IMR-90 (cell line): Measurements from ENCODE around the gene EPN1. TPM values are rescaled to one million over a fixed set of nuclear protein-coding genes. Genes with fewer than 3 reads are reported as not detected.

Experiments used
- ATAC-seq: fragments of 200-7000 bp; cut with Tn5 transposase; 2 replicates; pipeline ENCODE4 v1.9.1; 2020; ENCODE audit warnings: low read depth, mild to moderate bottlenecking, moderate library complexity
- BruUV-seq: library from RNA; stranded (reverse); fragments of 400-500 nt; replicated peaks from 2 replicates; lab custom pipeline; 2021; lab: Mats Ljungman, UMichigan
- CTCF ChIA-PET: fragments of 300-600 bp; formaldehyde crosslinking; extraction: SDS; loops from one replicate; lab custom pipeline; 2021; ENCODE audit warnings: antibody characterized with exemption; lab: Yijun Ruan, JAX
- POLR2A ChIA-PET: fragments of 300-600 bp; sonication (Branson Sonifier 250); formaldehyde crosslinking; loops from one replicate; lab custom pipeline; 2022; ENCODE audit warnings: antibody characterized with exemption; ENCODE audit not compliant: unreplicated experiment; lab: Charles Lee
- DNase-seq: peaks from one replicate; pipeline ENCODE4 v3.0.0; 2013
- H2AFZ ChIP-seq: replicated peaks from 2 replicates; pipeline ENCODE3; 2013; ENCODE audit warnings: low read length, mild to moderate bottlenecking; ENCODE audit not compliant: poor library complexity
- H2AK5ac ChIP-seq: 2 replicates; pipeline ENCODE4 v1.6.1; 2013; ENCODE audit warnings: low read depth, low read length, inconsistent platforms
- H2AK9ac ChIP-seq: replicated peaks from 2 replicates; pipeline ENCODE3; 2013; ENCODE audit warnings: mild to moderate bottlenecking, low read depth, low read length, moderate library complexity; ENCODE audit not compliant: poor library complexity
- H2BK120ac ChIP-seq: 2 replicates; pipeline ENCODE4 v1.6.1; 2013; ENCODE audit warnings: low read depth, low read length, inconsistent platforms
- H2BK15ac ChIP-seq: 3 replicates; pipeline ENCODE4 v1.6.1; 2013; ENCODE audit warnings: low read depth, low read length, inconsistent platforms
- H2BK20ac ChIP-seq: 2 replicates; pipeline ENCODE4 v1.6.1; 2013; ENCODE audit warnings: low read depth, mild to moderate bottlenecking, inconsistent platforms, low read length, moderate library complexity
- H2BK5ac ChIP-seq: 2 replicates; pipeline ENCODE4 v1.6.1; 2013; ENCODE audit warnings: mild to moderate bottlenecking, low read depth, low read length, inconsistent platforms; ENCODE audit not compliant: poor library complexity, severe bottlenecking
- H3K14ac ChIP-seq: replicated peaks from 2 replicates; pipeline ENCODE4 v1.6.1; 2013; ENCODE audit warnings: low read depth, low read length, inconsistent platforms
- H3K18ac ChIP-seq: 2 replicates; pipeline ENCODE4 v1.6.1; 2013; ENCODE audit warnings: low read depth, low read length, control low read depth
- H3K23ac ChIP-seq: 2 replicates; pipeline ENCODE4 v1.6.1; 2013; ENCODE audit warnings: low read depth, low read length, inconsistent platforms
- H3K27ac ChIP-seq: 2 replicates; pipeline ENCODE4 v1.5.1; 2013; ENCODE audit warnings: mild to moderate bottlenecking, control low read depth, low read length; ENCODE audit not compliant: insufficient read depth
- H3K27me3 ChIP-seq: 2 replicates; pipeline ENCODE4 v1.6.1; 2013; ENCODE audit warnings: low read length; ENCODE audit not compliant: control insufficient read depth, insufficient read depth
- H3K36me3 ChIP-seq: 2 replicates; pipeline ENCODE4 v1.6.1; 2013; ENCODE audit warnings: low read length, mixed read lengths; ENCODE audit not compliant: control insufficient read depth, insufficient read depth
- H3K4ac ChIP-seq: 2 replicates; pipeline ENCODE4 v1.6.1; 2013; ENCODE audit warnings: low read depth, low read length, inconsistent platforms
- H3K4me1 ChIP-seq: 2 replicates; pipeline ENCODE4 v1.6.1; 2013; ENCODE audit warnings: low read length, mixed read lengths; ENCODE audit not compliant: control insufficient read depth, insufficient read depth
- H3K4me2 ChIP-seq: 2 replicates; pipeline ENCODE4 v1.6.1; 2013; ENCODE audit warnings: low read depth, mild to moderate bottlenecking, control low read depth, low read length, moderate library complexity
- H3K4me3 ChIP-seq: 2 replicates; pipeline ENCODE4 v1.5.1; 2013; ENCODE audit warnings: low read depth, mild to moderate bottlenecking, control low read depth, low read length, moderate library complexity; ENCODE audit not compliant: insufficient read depth
- H3K56ac ChIP-seq: 2 replicates; pipeline ENCODE4 v1.6.1; 2013; ENCODE audit warnings: low read length, inconsistent platforms; ENCODE audit not compliant: insufficient read depth; ENCODE audit errors: extremely low read depth
- H3K79me1 ChIP-seq, 2 experiments: 2 replicates each; pipeline ENCODE4 v1.6.1; 2013; ENCODE audit warnings: low read length in 2 of 2, inconsistent platforms in 1 of 2, low read depth in 1 of 2
- H3K9ac ChIP-seq: 2 replicates; pipeline ENCODE4 v1.6.1; 2013; ENCODE audit warnings: low read depth, low read length, control low read depth
- H3K9me1 ChIP-seq: 2 replicates; pipeline ENCODE4 v1.6.1; 2013; ENCODE audit warnings: low read length, inconsistent platforms; ENCODE audit not compliant: insufficient read depth
- H3K9me3 ChIP-seq: 2 replicates; pipeline ENCODE4 v1.6.1; 2013; ENCODE audit warnings: low read length; ENCODE audit not compliant: control insufficient read depth, insufficient read depth
- H4K20me1 ChIP-seq: 2 replicates; pipeline ENCODE4 v1.6.1; 2013; ENCODE audit warnings: low read length, inconsistent platforms; ENCODE audit not compliant: insufficient read depth
- H4K5ac ChIP-seq: 2 replicates; pipeline ENCODE4 v1.6.1; 2013; ENCODE audit warnings: mild to moderate bottlenecking, low read depth, low read length, control low read depth
- H4K8ac ChIP-seq, 2 experiments: 2 replicates each; pipeline ENCODE4 v1.6.1; 2013; ENCODE audit warnings: low read depth in 2 of 2, low read length in 2 of 2, control low read depth in 1 of 2, inconsistent platforms in 1 of 2
- H4K91ac ChIP-seq: 2 replicates; pipeline ENCODE4 v1.6.1; 2013; ENCODE audit warnings: low read depth, low read length, inconsistent platforms; ENCODE audit not compliant: insufficient read depth
- BHLHE40 ChIP-seq: fragments of 150-350 bp; IDR thresholded peaks from 2 replicates; pipeline ENCODE4 v1.6.1; 2016; ENCODE audit warnings: mild to moderate bottlenecking, low read depth, low read length
- CEBPB ChIP-seq: IDR thresholded peaks from 2 replicates; pipeline ENCODE4 v1.6.1; 2012; ENCODE audit warnings: low read depth, low read length, improper control_type of control experiment
- MAFK ChIP-seq: IDR thresholded peaks from 2 replicates; pipeline ENCODE4 v1.6.1; 2012; ENCODE audit warnings: low read depth, low read length, improper control_type of control experiment
- MAZ ChIP-seq: IDR thresholded peaks from 2 replicates; pipeline ENCODE4 v1.6.1; 2012; ENCODE audit warnings: low read depth, mild to moderate bottlenecking, low read length, improper control_type of control experiment, moderate library complexity, borderline replicate concordance
- MXI1 ChIP-seq: IDR thresholded peaks from 2 replicates; pipeline ENCODE4 v1.6.1; 2012; ENCODE audit warnings: low read depth, mild to moderate bottlenecking, low read length, moderate library complexity, borderline replicate concordance
- POLR2A ChIP-seq: IDR thresholded peaks from 2 replicates; pipeline ENCODE4 v1.6.1; 2012; ENCODE audit warnings: mild to moderate bottlenecking, low read depth, low read length
- RAD21 ChIP-seq: IDR thresholded peaks from 2 replicates; pipeline ENCODE4 v1.6.1; 2012; ENCODE audit warnings: low read length, improper control_type of control experiment
- RCOR1 ChIP-seq: IDR thresholded peaks from 2 replicates; pipeline ENCODE4 v1.6.1; 2012; ENCODE audit warnings: mild to moderate bottlenecking, low read length, improper control_type of control experiment; ENCODE audit not compliant: insufficient replicate concordance
- SMC3 ChIP-seq: fragments of 150-350 bp; IDR thresholded peaks from 2 replicates; pipeline ENCODE4 v1.6.1; 2016; ENCODE audit warnings: low read depth, mild to moderate bottlenecking, antibody characterized with exemption, low read length, moderate library complexity
- WGBS, 2 experiments: methylation state at CpG; one replicate each; pipeline versions ENCODE4 v1.1.5 to v1.1.7; 2013; ENCODE audit warnings: missing lambda C conversion rate in 2 of 2; ENCODE audit not compliant: insufficient read length in 1 of 2; ENCODE audit errors: extremely low coverage in 2 of 2; 5-methylcytosine and 5-hydroxymethylcytosine counted together
- dilution Hi-C: fragments of 300-500 bp; cut with HindIII; formaldehyde crosslinking; loops from one replicate; pipeline ENCODE4 v1.14.3; 2018; ENCODE audit warnings: low sequenced_read_pairs; ENCODE audit not compliant: unreplicated experiment
- in situ Hi-C: fragments of 300-500 bp; cut with MboI; formaldehyde crosslinking; loops from 3 replicates; pipeline ENCODE4 v1.14.3; 2019; ENCODE audit warnings: low sequenced_read_pairs, inconsistent platforms, mixed read lengths
- intact Hi-C: fragments of 100-400 bp; cut with micrococcal nuclease; formaldehyde crosslinking; loops from 2 replicates; pipeline ENCODE4 v1.10.0; 2022
- polyA plus RNA-seq, 3 experiments: library from polyadenylated mRNA; depleted of rRNA; stranded (reverse); fragments of >200 nt; gene quantifications; 2 replicates each; pipeline ENCODE4 v1.2.3, GENCODE V29; 2012; ENCODE audit warnings: low replicate concordance in 1 of 3
- total RNA-seq: library from RNA; depleted of rRNA; stranded (reverse); fragments of >200 nt; gene quantifications from 2 replicates; pipeline ENCODE4 v1.2.3, GENCODE V29; 2012
- TF ChIP-seq, protein P1 (sequence below): fragments of 150-350 bp; IDR thresholded peaks from 2 replicates; pipeline ENCODE4 v1.6.1; 2016; ENCODE audit warnings: low read depth, mild to moderate bottlenecking, low read length, moderate library complexity, borderline replicate concordance

The EPN1 gene
- total and polyA plus RNA-seq, 2 of the 4 experiments (the other 2 are of a cell fraction): 19.0 to 122 TPM

DNA sequence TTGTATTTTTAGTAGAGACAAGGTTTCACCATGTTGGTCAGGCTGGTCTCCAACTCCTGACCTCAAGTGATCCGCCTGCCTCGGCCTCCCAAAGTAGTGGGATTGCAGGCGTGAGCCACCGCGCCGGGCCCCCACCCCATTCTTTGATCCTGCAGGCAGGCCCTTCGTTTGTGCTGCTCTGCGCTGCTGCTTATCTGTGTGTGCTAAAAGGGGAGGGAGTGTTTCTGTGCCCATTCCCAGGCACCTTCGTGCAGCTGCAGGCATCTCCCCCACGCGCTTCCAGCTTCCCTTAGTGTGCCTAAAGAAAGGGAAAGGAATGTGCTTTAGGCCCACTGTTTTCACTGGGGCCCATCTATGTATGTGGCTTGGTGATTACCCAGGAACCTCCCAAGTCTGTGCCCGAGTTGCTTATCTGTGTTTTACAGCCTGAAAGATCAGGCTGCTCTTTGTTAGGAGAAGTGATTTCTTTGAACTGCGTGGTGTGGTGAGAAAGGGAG is 27.2 kb downstream of the EPN1 start:
- no peak overlapping the region for H3K56ac ChIP-seq
- no peak overlapping the region for H4K91ac ChIP-seq
- H4K5ac ChIP-seq: no peak overlapping the region
- DNase-seq: no peak
- no peaks in the 10 kb centered on the region for H3K79me1 ChIP-seq
- no peak overlapping the region for H3K23ac ChIP-seq
- H2BK20ac ChIP-seq: no peak overlapping the region
- no peak overlapping the region for H2BK5ac ChIP-seq
- intact Hi-C loops: no loop called here
- TF ChIP-seq BHLHE40 (no peak), MAZ (no peak), RAD21 (no peak), RCOR1 (no peak), CEBPB (no peak), MAFK (no peak), MXI1 (no peak), POLR2A (no peak), SMC3 (no peak)
- TF ChIP-seq, protein P1, sequence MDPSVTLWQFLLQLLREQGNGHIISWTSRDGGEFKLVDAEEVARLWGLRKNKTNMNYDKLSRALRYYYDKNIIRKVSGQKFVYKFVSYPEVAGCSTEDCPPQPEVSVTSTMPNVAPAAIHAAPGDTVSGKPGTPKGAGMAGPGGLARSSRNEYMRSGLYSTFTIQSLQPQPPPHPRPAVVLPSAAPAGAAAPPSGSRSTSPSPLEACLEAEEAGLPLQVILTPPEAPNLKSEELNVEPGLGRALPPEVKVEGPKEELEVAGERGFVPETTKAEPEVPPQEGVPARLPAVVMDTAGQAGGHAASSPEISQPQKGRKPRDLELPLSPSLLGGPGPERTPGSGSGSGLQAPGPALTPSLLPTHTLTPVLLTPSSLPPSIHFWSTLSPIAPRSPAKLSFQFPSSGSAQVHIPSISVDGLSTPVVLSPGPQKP: no peak
- peaks cover 17% of the 10 kb centered on the region for H3K36me3 ChIP-seq
- no TSS peak for BruUV-seq
- dilution Hi-C loops: no loop called here
- in situ Hi-C loops: no loop called here
- no peak overlapping the region for H2AFZ ChIP-seq
- H3K4ac ChIP-seq: no peak overlapping the region
- H3K4me3 ChIP-seq: no peak overlapping the region
- H3K18ac ChIP-seq: no peak overlapping the region
- peaks cover 5% of the 10 kb centered on the region for H3K9me3 ChIP-seq
- CTCF ChIA-PET: no interaction called here
- no peak overlapping the region for H2AK5ac ChIP-seq
- no peaks in the 10 kb centered on the region for H3K4me1 ChIP-seq
- H3K27ac ChIP-seq: no peak overlapping the region
- H3K27me3 ChIP-seq: no peaks in the 10 kb centered on the region
- H4K20me1 ChIP-seq: no peaks in the 10 kb centered on the region
- POLR2A ChIA-PET: no interaction called here
- ATAC-seq: no peak
- H2AK9ac ChIP-seq: no peak overlapping the region
- no peak overlapping the region for H3K9ac ChIP-seq
- H3K4me2 ChIP-seq: no peak overlapping the region
- H3K14ac ChIP-seq: no peak overlapping the region
- H2BK120ac ChIP-seq: no peak overlapping the region
- 60% methylated on average over 1 of the region's 13 CpGs; no CpG with 5 or more reads in 1 of the 2 experiments for WGBS, 2 experiments
- no peak overlapping the region for H2BK15ac ChIP-seq
- no peak overlapping the region for H4K8ac ChIP-seq
- H3K9me1 ChIP-seq: no peaks in the 10 kb centered on the region
